ENCODE results near the gene MAOA. TPM values are rescaled to one million over a fixed set of nuclear protein-coding genes. Genes with fewer than 3 reads are reported as not detected.

MAOA gene
- total and polyA plus RNA-seq, 12 donors: 15.5 to 93.0 (median 53.4) TPM

- no peak for TF ChIP-seq CTCF (IDR thresholded peaks at IDR 0.05)
- no peak for TF ChIP-seq POLR2A (IDR thresholded peaks at IDR 0.05)
- Histone ChIP-seq H3K27me3 (peaks cover 8% of the 10 kb centered on the region), H3K4me1 (replicated peaks in 1 of 2) (peaks cover 0 to 8% of the 10 kb centered on the region in 2 donors), H3K4me3 (no peak overlapping the region), H3K27ac (no peak overlapping the region), H3K9me3 (replicated peaks in 1 of 3) (no peaks in the 10 kb centered on the region), H3K36me3 (replicated peaks in 1 of 2) (no peaks in the 10 kb centered on the region)
- 73 to 90% (median 82%) methylated on average over 6 of the region's 6 CpGs for WGBS, 4 donors
- no peak for DNase-seq
- intact Hi-C loops (cut with DNase I): loop anchor here in 1 of 2 donors (5.0 to 10.0 kb wide), 2 partner anchors 91 to 184 kb away; partner anchors contain the start of gene MAOA
Observed at GRCh38 chrX:43745938-43746721, 90.0 kb downstream of the MAOA start.

- no peak for TF ChIP-seq CTCF (IDR thresholded peaks at IDR 0.05)
- TF ChIP-seq POLR2A (IDR thresholded peaks at IDR 0.05): no peak
- Histone ChIP-seq H3K27ac (no peak overlapping the region), H3K36me3 (replicated peaks in 1 of 2) (no peaks in the 10 kb centered on the region), H3K4me3 (no peak overlapping the region), H3K4me1 (replicated peaks in 1 of 2) (no peaks in the 10 kb centered on the region), H3K9me3 (replicated peaks in 1 of 3) (no peaks in the 10 kb centered on the region), H3K27me3 (peaks cover 8% of the 10 kb centered on the region)
- whole genome bisulfite sequencing, 4 donors: 65 to 94% (median 88%) methylated on average over 2 of the region's 2 CpGs
- DNase-seq: no peak
- intact Hi-C loops (cut with DNase I): loop anchor here in 1 of 2 donors (5.0 to 10.0 kb wide), 2 partner anchors 93 to 185 kb away; partner anchors contain the start of gene MAOA
Observed at GRCh38 chrX:43747476-43747875, 91.4 kb downstream of the MAOA start.

GRCh38 chrX:43750248-43750676 is 94.2 kb downstream of the MAOA start:
- intact Hi-C loops (cut with DNase I): loop anchor here in 1 of 2 donors (10.0 kb wide), 1 partner anchor 175 kb away; no protein-coding TSS in a partner anchor
- 2 to 13% (median 8%) methylated on average over 6 of the region's 6 CpGs for WGBS, 4 donors
- peak; percentile 28 to 76 (median 50) for DNase-seq

More at GRCh38 chrX:43750248-43750676, 94.2 kb downstream of the MAOA start:
- Histone ChIP-seq H3K4me3 (no peak overlapping the region), H3K36me3 (replicated peaks in 1 of 2) (no peaks in the 10 kb centered on the region), H3K27ac (no peak overlapping the region), H3K27me3 (peaks cover 8% of the 10 kb centered on the region), H3K9me3 (replicated peaks in 1 of 3) (no peaks in the 10 kb centered on the region), H3K4me1 (replicated peaks in 1 of 2) (no peaks in the 10 kb centered on the region)
- peak; percentile 22 to 68 (median 55) for TF ChIP-seq CTCF (IDR thresholded peaks at IDR 0.05)
- no peak for TF ChIP-seq POLR2A (IDR thresholded peaks at IDR 0.05)
